GM10248 (cell line): ENCODE results near the gene CFAP46.

Experiments used
- CTCF ChIA-PET: fragments of 300-600 bp; sonication (Branson Sonifier 250); formaldehyde crosslinking; extraction: SDS; loops from one replicate; lab custom pipeline; 2021; ENCODE audit warnings: antibody characterized with exemption; lab: Yijun Ruan, JAX
- POLR2A ChIA-PET: fragments of 350-650 bp; sonication (Branson Sonifier 250); formaldehyde crosslinking; extraction: SDS; loops from one replicate; lab custom pipeline; 2020; ENCODE audit warnings: antibody characterized with exemption; lab: Yijun Ruan, JAX
- DNase-seq: peaks from one replicate; pipeline ENCODE4 v3.0.0; 2012; ENCODE audit errors: extremely low spot score
- TF ChIP-seq, protein P1 (sequence below): IDR thresholded peaks from 2 replicates; pipeline ENCODE4 v1.5.1; 2012; ENCODE audit warnings: mild to moderate bottlenecking, low read depth; ENCODE audit errors: extremely low read depth, missing control alignments, control extremely low read depth

The CFAP46 gene

DNA sequence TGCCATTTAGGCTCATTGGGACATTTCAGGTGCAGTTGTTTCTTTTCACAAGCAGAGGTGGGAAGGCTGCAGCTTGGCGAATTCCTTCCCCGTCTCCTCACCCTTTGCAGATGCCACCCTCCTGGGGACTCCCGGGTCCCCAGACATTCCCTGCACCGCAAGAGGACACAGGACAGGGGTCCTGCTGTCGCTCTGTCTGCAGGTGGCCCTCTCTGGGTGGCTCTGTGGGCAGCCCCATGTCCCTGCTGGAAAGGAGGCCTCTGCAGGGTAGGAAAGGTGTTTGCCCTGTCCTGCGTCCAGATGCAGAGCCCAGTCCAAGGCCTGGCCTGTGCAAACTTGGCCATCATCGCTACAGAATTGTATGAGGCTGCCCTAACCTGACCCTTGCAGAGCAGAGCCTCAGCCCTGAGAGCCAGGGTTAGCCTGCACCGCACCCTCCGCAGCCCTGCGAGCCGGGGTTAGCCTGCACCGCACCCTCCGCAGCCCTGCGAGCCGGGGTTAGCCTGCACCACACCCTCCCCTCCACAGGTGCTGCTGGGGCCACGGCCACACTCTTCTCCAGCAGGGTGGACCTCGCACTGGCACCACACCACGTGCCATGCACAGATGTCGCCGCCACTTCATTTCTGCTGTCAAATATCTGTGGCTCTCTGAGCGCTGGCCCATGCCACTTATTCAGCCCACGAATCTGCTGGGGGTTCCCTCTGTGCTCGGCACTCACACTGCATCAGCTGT is 61.0 kb downstream of the CFAP46 start:
- ChIA-PET CTCF (no interaction called here), POLR2A (no interaction called here)
- DNase-seq, result no peak
- TF ChIP-seq, protein P1, sequence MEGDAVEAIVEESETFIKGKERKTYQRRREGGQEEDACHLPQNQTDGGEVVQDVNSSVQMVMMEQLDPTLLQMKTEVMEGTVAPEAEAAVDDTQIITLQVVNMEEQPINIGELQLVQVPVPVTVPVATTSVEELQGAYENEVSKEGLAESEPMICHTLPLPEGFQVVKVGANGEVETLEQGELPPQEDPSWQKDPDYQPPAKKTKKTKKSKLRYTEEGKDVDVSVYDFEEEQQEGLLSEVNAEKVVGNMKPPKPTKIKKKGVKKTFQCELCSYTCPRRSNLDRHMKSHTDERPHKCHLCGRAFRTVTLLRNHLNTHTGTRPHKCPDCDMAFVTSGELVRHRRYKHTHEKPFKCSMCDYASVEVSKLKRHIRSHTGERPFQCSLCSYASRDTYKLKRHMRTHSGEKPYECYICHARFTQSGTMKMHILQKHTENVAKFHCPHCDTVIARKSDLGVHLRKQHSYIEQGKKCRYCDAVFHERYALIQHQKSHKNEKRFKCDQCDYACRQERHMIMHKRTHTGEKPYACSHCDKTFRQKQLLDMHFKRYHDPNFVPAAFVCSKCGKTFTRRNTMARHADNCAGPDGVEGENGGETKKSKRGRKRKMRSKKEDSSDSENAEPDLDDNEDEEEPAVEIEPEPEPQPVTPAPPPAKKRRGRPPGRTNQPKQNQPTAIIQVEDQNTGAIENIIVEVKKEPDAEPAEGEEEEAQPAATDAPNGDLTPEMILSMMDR, result no peak

DNA sequence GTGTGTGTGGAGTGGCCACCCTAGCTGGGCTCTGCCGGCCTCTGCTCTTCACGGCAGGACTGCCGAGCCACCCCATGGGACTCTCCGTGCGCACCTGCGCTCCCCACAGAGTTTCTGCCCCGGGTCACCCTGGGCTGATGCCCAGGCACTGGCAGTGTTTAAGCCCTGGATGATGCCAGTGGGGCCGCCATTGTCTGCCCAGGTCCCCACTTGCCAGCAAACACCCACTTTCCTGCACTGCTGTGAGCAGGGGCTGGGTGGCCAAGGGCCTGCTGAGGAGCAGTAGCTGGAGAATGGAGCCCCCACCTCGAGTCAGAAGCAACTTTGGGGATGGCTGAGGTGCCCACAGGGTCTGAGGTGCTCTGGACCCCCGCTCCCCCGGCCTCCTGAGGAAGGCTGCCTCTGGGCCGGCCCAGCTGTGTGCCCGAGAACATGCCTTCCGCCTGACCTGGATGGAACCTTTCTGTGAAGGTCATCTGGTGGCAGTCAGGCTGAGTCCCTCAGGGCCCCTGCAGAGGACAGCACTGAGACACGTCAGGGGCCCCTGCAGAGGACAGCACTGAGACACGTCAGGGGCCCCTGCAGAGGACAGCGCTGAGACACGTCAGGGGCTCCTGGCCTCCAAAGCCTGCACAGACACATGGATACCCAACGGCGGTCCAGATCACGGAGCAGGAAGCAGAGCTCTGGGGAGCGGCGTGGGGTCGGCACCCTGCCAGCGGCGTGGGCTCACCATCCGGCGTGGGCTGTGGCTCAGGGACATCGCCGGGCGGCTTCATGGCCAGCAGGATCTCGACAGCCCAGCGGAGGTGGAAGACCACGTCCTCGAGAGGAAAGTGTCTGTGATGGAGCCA is 62.0 kb downstream of the CFAP46 start:
- ChIA-PET POLR2A (no interaction called here), CTCF (no interaction called here)
- no peak for DNase-seq
- TF ChIP-seq, protein P1, result no peak

DNA sequence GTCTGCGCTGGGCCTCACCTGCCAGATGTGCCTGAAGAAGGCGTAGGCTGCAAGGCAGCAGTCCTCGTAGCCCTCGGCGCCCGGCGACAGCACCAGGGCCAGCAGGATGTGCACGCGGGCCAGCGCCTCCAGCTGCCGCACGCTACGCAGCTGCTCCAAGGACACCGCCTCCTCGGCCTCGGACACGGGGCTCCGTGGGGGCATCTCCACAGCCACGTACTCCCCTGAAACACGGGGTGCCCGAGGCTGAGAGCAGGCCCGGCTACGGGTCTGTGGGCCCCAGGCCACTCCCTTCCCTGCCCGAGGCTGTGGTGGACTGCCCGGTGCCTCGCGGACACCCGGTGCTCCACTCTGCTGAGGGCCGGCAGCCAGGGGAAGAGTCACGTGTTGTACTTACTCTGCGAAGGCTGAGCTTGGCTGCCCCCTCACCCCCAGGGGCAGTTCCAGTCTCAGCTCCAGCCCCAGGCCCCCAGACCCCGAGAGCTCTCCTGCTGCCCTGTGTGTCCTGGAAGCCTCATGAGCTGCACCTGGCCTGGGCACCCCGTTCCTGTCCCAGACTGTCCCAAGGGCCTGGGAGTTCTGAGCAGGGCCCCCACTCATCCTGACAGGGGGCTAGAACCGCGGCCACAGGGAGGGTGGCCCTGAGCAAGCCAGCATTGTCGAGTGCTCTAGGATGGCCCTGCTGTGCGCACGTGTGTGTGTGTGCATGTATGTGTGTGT is 62.8 kb downstream of the CFAP46 start:
- TF ChIP-seq, protein P1, result no peak
- CTCF ChIA-PET, result no interaction called here
- no peak for DNase-seq
- POLR2A ChIA-PET, result no interaction called here

DNA sequence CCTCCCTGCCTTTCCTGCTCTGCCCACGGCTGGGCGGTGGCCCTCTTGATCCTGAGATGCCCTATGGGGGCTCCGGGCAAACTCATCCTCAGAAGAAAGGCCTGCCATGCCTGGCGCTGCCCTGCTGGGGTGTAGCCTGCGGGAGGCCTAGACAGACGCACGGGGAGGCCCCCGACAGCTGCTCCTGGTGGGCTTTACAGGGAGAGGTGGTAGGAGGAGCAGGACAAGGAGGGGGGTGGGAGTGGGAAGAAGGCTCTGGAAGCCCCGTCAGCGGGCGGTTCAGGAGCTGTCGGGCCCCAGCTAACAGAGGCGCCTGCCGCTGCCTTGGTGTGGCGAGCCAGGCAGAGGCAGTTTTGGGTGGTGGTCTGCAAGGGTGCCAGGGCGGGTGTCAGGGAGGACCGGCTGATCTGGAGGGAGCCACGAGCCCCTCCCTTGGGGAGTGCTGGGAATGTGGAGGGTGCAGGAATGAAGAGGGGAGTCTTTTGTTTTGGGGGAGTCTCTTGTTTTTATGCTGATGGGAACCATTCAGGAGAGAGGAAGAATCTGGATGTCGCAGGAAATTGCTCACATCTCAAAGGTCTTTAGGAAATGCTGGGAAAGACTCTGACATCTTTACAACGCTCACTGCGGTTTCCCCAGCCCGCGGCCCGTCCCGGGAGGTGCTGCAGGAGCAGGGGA is 63.5 kb downstream of the CFAP46 start:
- ChIA-PET POLR2A (no interaction called here), CTCF (no interaction called here)
- DNase-seq, result no peak
- TF ChIP-seq, protein P1, result no peak

DNA sequence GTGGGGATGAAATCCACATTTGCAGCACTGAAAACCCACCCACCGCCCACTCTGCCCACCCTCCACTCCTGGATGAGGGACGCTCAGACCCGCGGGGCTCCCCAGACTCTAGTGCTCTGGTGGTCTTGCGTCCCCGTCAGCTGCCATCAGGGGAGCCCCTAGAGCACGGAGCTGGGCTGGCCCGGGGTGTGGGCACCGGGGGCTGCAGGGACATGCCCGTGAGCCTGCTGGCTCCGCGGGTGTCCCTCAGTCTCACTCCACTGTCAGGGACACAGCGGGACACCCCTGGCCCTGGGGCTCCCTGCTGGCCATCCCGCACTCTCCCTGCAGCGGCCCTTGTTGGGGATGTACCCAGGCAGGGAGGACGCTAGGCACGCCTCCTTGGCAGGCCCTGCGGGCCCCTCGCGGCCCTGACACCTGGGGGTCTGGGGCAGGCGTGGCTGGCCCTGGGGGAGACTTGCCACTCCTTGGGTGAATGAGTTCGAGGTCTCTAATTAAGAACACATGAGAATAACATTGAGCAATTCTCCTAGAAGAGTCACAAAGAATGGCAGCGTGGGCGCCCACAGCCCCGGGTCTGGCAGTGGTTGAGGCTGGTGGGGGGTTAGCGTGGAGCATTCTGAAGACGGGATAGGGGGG is 64.2 kb downstream of the CFAP46 start:
- CTCF ChIA-PET, result no interaction called here
- DNase-seq, result no peak
- POLR2A ChIA-PET, result no interaction called here
- TF ChIP-seq, protein P1, result no peak
